GM12891 (cell line): Measurements from ENCODE around the gene SLC5A5.

Source experiments
- POLR2A ChIP-seq: IDR thresholded peaks from 2 replicates; pipeline ENCODE4 v1.6.1; 2011; ENCODE audit warnings: low read depth, low read length, control low read depth
- POLR2AphosphoS5 ChIP-seq: IDR thresholded peaks from 2 replicates; pipeline ENCODE4 v1.6.1; 2011; ENCODE audit warnings: low read depth, low read length, control low read depth
- POU2F2 ChIP-seq: IDR thresholded peaks from 2 replicates; pipeline ENCODE4 v1.6.1; 2011; ENCODE audit warnings: low read depth, mild to moderate bottlenecking, control low read depth, low read length, moderate library complexity
- SPI1 ChIP-seq: IDR thresholded peaks from 2 replicates; pipeline ENCODE4 v1.6.1; 2011; ENCODE audit warnings: low read depth, low read length, control low read depth
- TAF1 ChIP-seq: IDR thresholded peaks from 2 replicates; pipeline ENCODE4 v1.6.1; 2011; ENCODE audit warnings: low read depth, low read length, control low read depth

- TF ChIP-seq POLR2A = no peak
- TF ChIP-seq POLR2AphosphoS5 = no peak
- TF ChIP-seq SPI1 = no peak
- no peak for TF ChIP-seq POU2F2
- no peak for TF ChIP-seq TAF1
Observed at GRCh38 chr19:17929056-17929455, 57.3 kb downstream of the SLC5A5 start.
